Measurements from ENCODE around the gene ATP11A.
A peak's percentile ranks its signal among the peaks of the same experiment; 100 is the strongest.

ATP11A gene

GRCh38 chr13:112692104-112692503 is 2.3 kb downstream of the ATP11A start:
- in situ Hi-C loops (cut with HindIII; ENCODE audit: low sequenced_read_pairs): no loop called here
- H3K4me3 ChIP-seq (ENCODE audit: low read depth, low read length): no peak overlapping the region
- TF ChIP-seq CTCF (IDR thresholded peaks at IDR 0.05; ENCODE audit: low read depth, low read length): no peak
- DNase-seq (ENCODE audit: low read depth, low spot score): no peak

GRCh38 chr13:112692586-112692985 is 2.7 kb downstream of the ATP11A start:
- no peak overlapping the region for H3K4me3 ChIP-seq (ENCODE audit: low read depth, low read length)
- in situ Hi-C loops (cut with HindIII; ENCODE audit: low sequenced_read_pairs): no loop called here
- no peak for TF ChIP-seq CTCF (IDR thresholded peaks at IDR 0.05; ENCODE audit: low read depth, low read length)
- no peak for DNase-seq (ENCODE audit: low read depth, low spot score)

- in situ Hi-C loops (cut with HindIII; ENCODE audit: low sequenced_read_pairs): no loop called here
- DNase-seq (ENCODE audit: low read depth, low spot score): peak; percentile 63
- no peak for TF ChIP-seq CTCF (IDR thresholded peaks at IDR 0.05; ENCODE audit: low read depth, low read length)
- no peak overlapping the region for H3K4me3 ChIP-seq (ENCODE audit: low read depth, low read length)
Measured at GRCh38 chr13:112693831-112694497, 4.1 kb downstream of the ATP11A start.

GRCh38 chr13:112695121-112695520 is 5.3 kb downstream of the ATP11A start:
- in situ Hi-C loops (cut with HindIII; ENCODE audit: low sequenced_read_pairs): no loop called here
- H3K4me3 ChIP-seq (ENCODE audit: low read depth, low read length): no peak overlapping the region
- TF ChIP-seq CTCF (IDR thresholded peaks at IDR 0.05; ENCODE audit: low read depth, low read length): no peak
- no peak for DNase-seq (ENCODE audit: low read depth, low spot score)

- TF ChIP-seq CTCF (IDR thresholded peaks at IDR 0.05; ENCODE audit: low read depth, low read length): no peak
- DNase-seq (ENCODE audit: low read depth, low spot score): no peak
- no peak overlapping the region for H3K4me3 ChIP-seq (ENCODE audit: low read depth, low read length)
- in situ Hi-C loops (cut with HindIII; ENCODE audit: low sequenced_read_pairs): no loop called here
Measured at GRCh38 chr13:112696001-112696868, 6.4 kb downstream of the ATP11A start.

- TF ChIP-seq CTCF (IDR thresholded peaks at IDR 0.05; ENCODE audit: low read depth, low read length): no peak
- DNase-seq (ENCODE audit: low read depth, low spot score): no peak
- in situ Hi-C loops (cut with HindIII; ENCODE audit: low sequenced_read_pairs): no loop called here
- H3K4me3 ChIP-seq (ENCODE audit: low read depth, low read length): no peak overlapping the region
Measured at GRCh38 chr13:112696869-112697465, 7.1 kb downstream of the ATP11A start.

All from astrocyte of the spinal cord (primary cell).